D341Med (cell line): ENCODE results near the gene WNT9A.

ENCODE experiments used
- DNase-seq: peaks from one replicate; pipeline ENCODE4 v3.0.0; 2012; ENCODE audit warnings: low spot score

Gene WNT9A

DNA sequence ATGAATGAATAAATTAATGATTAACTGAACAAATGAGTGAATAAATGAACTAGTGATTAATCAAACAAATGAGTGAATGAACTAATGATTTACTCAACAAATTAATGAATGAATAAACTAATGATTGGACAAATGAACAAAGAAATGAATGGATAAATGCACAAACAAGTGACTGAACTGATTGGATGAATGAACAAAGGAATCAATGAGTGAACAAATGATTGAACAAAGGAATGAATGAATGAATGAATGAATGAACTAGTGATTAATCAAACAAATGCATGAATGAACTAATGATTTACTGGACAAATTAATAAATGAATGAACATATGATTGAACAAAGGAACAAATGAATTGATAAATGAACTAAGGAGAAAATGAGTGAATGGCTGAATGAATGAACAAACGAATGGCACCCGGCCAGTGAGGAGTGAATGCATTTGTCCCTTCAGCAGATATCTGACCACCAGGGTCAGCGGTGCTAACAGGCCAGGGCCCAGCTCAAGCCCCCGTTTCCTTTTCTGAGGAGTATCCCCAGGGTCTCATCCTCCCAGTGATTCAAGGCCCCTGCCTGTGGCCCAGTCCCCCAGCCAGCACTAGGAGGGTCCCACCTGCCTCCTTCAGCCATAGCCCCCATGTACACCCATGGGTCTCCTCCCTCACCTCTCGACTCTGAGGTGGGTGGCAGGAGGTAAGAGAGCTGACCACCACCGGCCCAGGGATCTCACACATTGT, 49.9 kb downstream of the WNT9A start:
- DNase-seq = no peak

DNA sequence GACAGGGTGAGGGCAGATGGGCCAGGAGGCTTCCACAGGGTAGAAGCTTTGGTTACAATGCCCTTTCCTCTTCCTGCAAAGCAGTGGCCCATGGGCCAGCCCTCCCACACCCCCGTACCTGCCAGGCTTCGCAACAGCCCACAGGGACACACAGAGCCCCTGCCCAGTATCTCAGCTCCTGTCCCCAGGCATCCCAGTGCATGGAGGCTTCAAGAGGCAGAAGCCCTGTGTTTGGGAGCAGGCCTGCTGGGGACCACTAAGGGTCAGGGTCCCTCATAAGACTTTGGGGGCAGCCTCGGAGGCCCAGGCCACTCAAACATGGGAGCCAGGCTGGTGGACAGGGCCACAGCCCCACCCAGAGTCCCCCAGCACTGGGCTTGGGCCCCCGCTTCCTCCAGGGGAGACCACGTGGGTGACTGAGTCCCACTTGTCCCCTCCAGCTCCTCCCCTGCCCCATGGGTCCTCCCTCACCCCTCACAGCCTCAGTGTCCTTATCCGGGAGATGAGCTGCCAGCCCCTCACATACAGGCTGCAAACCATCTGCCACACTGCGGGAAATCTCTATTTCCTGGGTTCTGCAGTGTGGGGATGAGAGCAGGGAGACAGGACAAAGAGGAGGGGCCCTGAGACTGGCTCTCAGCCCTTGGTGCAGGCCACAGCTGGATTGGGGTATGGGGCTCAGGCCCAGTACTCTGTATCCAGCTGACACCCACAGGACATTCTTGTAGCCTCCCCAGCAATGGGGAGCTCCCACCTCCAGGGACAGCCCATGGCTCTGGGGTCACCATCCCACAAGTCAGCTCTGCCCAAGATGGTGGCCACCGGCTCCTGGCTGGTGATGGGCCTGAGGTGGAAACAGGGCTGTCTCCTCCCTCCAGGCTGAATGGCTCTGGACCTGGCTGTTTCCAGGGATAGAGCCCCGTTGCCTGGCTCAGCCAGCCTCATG, 50.7 kb downstream of the WNT9A start:
- DNase-seq = no peak

DNA sequence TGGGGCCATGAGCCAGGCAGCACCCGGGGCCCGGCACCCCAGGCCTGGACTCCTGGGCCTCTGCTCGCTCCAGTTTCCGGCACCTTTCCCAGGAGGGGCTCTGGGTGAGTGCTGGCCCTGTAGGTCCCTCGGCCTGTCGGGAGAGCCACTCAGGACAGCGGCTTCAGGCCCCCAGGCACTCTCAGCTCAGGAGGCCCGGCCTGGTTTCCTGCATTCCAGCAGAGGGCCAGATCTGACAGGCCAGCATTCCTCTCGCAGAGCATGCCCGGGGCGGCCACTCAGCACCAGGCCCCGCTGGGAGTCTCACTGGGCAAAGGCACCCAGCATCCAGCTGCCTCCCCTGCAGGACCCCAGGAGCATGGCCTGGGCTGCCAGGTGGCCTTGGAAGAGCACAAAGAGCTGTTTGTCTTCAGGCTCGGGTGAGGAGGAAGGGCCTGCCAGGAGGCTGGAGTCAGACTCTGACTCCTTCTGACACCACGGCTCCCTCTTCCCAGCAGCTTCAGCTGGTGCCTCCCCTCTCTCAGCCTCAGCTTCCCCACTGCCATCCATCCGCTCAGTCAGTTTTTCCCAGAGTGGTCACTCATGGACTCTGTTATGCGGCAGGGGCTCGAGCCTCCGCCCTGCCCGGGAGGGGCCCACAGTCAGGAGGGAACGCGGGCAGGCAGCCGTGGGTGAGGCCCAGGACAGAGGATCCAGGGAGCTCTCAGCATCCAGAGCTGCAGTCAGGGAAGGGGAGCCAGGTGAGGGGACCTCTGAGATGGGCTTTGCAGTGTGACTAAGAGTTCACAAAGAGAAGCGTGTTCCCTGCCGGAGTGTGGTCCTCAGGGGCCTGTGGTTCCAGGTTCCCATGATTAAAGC, 51.7 kb downstream of the WNT9A start:
- no peak for DNase-seq

DNA sequence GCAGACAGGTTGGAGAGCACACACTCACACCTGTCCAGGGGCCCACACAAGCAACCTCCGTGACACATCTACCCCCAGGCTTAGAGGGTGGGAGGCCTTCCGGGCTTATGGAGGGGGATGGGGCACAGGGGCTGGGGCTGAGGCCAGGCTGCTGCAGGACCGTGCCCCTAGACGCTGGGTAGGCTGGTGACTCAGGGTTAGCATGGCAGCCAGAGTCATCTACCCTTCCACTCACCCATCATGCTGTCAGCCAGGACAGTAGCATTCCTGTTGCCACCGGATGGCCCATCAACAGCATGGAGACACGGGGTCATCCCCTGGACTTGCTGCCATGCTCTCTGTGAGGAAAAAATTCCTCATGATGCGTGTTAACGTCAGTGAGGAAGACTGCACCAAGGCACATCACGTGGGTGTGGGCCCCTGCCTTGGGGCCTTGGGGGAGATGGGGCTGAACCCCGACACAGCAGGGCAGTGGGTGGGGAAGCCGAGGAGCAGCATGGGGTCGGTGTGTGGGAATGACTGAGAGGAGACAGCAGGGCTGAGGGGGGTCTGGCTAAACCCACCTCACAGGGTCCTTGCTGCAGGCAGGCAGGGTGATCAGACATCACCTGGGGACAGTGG, 52.8 kb downstream of the WNT9A start:
- DNase-seq = no peak

DNA sequence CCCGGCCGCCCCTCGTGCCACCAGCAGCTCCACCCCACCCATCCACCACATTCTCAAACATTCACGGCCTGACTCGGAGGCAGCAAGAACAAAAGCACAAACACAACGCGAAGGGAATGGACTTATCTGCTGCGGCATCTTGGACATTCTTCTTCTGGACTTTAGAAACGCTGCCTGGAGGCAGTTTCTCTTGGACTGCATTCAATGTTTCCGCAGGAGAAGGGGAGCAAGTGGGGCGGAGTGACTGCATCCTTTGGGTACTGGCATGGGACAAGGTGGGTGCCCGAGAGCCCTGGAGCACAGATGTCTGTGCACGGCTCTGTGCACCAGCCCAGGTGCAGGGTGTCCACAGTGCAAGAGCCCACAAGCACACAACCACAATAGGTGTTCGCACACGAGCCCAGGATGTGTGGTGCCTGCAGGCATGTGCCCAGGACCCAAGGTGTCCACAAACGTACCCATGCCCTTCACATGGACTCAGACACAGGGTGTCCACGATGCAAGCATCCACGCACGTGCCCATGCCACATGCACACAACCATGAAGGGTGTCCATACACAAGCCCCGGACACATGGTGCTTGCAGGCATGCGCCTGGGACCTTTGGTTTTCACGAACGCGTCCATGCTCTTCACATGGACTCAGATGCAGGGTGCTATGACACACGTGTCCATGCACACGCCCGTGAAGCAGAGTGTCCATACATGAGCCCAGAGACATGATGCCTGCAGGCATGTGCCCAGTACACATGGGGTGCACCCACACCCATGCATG, 53.6 kb downstream of the WNT9A start:
- no peak for DNase-seq

DNA sequence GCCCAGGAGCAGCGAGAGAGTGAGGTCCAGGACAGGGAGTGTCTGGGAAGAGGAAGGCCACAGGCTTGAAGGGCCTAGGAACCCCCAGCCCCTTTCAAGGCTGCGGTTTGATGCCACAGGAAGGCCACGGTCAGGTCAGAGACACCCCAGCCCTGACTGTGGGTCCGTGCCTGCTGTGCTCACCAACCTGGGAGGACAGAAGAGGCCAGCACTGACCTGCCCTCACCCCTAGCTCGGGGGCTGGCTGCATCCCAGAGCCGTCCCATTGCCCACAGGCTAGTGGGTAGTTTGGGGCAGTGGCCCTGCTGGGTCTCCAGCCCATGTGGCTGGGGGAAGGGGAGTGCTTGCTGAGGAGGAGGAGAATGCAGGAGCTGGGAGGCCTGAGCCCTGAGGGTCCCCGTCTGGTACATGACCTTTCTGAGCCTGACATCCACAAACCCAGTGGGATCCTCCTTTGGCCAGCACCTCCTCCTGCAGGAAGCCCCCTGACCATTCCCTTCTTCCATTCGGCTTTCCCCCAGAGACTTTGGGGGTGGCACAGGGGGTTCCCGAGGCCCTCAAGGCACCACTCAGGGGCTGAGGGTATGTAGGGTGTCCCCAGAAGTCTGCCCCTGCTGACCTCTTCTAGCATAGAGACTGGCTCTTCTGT, 54.3 kb downstream of the WNT9A start:
- no peak for DNase-seq

DNA sequence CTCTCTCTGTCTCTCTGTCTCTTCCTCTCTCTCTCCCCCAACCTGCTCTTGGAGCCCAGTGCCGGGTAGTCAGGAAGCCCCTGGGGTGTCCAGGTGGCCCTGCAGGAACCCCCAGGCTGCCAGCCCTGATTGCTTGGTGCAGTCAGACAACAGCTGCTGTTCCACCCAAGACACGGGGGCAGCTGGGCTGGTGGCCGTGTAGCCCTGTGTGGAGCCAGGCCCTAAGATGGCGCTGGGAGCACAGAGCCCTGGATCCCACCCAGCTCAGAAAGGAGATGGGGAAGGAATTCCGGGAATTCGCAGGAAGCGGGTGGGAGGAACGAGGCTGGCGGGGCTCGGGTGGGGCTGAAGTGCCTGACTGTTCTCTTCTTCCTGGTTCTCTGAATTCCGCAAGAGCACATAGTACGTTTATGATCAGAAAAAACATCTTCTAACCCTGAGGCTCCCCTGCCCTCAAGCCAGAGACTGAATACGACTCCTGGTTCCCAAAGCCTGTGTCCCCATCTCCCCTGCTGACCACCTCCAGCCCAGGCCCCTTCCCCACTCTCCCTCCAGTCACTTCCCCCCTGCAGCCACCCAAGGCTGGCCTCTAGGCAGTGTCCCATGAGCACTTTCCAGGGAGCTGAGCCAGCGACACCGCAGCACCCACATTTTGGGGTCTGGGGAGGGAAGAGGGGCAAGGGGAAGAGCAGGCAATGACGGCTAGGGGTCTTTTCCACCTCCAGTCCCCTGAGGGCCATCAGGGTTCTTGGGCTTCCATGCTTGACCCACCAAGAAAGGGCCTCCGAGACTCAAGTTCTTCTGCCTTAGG, 55.0 kb downstream of the WNT9A start:
- DNase-seq = peak; percentile 38

DNA sequence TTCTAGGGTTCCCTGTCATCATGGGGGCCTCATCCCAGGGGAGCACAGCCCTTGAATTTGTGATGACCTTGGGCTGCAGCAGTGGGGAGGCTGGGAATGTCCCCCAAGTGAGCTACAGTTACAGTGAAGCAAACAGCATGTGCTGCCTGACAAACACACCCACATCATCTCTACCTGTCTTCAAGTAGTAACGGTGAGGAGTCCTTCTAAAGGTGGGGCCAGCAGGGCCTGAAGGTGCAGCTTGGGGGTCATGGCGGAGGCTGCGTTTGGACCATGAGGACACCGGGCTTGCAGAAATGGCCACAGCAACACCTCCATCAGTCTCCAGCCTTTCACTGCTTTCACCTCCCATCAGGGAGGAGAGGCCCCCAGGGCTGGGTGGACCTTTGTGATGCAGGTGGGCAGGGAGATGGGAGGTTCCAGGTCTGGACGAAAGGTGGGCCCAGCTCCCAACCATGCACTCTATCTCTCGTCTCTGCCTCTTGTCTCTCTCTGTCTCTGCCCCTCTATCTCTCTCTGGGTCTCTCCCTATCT, 55.7 kb downstream of the WNT9A start:
- peak; percentile 32 for DNase-seq

DNA sequence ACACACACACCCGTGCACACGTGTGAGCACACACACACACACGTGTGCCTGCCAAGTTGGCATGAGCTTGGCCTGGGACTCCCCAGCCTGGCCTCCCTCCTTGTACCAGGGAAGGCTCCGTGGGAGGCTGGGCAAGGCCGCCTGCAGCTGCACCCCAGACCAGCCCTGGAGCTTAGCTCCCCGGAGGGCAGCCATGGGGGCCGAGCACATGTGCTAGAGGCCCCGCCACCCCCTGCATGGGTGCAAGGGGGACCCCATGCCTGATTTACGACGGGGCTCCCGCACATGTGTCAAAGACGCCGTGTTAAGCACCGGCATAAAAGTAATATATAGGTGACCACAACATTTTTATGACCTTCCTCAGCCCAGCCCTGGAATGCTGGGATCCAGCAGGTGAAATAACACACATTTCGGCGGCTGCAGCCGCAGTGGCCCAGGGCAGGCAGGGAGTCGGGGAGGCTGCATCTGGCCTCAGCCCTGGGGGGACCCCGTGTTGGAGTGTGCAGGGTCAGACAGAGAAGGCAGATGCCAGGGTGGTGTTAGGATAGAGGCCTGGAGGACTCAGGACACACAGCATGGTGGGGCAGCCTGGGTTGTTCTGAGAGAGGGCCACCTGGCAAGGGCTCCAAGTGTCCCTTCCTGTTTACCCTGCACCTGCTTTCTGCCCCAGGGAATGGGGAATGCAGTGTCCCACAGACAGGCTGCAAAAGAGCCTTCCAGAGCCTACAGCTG, 56.3 kb downstream of the WNT9A start:
- DNase-seq = peak; percentile 27

DNA sequence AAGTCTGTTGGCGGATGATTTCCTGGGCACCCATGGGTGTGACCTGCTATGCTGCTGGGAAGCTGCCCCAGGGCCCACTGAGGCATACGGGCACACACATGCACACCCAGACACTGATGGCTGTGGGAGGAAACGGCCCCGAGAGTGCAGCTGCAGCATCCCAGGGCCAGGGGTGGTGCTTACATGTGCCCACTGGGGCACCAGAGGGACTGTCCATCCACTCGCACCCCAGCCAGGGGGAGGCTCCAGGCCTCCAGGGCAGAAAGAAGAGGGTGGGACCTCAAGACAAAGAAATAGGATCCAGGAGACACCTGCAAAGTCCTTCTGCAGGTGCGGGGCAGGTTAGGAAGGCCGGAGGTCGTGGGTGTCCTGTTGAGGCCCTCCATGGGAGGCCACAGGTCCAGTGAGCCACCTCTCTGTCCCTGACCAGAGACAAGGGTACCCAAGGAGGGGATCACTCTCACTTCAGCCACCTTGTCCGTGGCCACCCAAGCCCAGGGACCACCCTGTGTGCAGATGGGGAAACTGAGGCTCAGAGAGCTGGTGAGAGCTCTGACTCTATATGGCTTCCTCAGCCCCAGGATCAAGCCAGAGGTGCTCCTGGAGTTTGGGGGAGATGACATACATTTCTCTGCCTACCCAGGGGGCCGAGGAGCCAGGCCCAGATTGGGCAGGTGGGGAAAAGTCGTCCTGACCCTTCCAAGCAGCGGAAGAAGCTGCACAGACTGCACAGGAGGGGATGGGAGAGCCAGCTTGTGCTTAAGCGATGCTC, 57.1 kb downstream of the WNT9A start:
- DNase-seq = peak; percentile 30

DNA sequence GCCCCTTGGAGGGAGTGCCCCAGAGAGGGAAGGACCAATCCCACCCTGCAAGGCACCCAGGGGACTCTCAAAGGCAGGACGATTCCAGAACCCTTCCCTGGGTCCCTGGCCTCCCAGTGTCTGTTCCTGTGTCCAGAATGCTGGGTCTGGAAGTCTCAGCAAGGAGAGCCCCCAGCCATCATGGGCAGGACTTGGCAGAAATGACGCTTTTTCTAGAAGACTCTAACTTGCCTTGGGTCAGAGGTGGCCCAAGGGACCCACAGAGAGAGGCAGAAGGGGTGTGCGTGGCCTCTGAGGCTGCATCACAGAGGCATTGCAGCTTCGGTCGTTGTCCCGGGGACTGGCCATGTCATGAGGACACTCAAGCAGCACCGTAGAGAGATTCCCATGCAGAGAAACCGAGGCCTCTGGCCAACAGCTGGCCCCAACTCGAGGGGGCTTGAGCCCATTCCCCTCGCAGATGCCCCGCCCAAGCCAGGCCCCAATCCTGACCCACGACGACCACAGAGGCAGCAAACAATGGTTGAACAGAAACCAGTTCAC, 57.8 kb downstream of the WNT9A start:
- DNase-seq = no peak

DNA sequence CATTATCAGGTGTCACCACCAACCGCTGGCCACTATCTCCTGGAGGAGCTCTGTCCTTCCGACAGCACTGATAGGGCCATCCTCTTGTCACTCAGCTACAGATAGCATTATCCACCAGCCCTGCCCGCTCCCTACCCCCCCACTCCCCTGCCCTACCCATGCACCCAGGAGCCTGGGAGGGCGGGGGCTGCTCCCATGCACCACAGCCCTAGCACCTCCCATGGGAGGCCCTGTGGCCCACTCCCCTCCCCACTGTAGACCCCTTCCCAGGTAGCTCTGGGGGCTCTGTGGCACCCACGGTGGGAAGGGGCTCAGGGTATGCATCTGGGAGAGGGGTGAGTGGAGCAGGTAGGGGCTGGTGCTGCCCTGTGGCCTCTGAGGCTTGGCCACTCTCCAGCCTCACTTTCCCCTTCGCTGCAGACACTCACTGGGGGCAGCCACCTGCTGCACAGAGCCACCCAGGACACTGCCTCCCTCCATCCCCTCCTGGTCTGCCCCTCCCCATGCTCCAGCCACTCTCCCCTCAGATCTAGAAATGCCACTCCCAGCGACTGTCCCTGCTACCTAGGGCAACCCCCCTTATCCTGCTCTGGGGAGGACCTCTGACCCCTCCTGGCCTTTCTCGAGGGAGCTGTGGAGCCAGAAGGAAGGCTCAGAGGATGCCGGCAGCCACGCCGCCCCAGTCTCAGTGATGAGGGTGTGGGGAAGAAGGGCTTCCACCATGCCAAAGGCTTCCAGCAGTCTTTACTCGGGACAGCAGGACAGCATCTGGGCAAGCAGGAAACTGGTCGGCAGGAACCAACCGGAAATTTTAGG, 58.5 kb downstream of the WNT9A start:
- peak; percentile 36 for DNase-seq

DNA sequence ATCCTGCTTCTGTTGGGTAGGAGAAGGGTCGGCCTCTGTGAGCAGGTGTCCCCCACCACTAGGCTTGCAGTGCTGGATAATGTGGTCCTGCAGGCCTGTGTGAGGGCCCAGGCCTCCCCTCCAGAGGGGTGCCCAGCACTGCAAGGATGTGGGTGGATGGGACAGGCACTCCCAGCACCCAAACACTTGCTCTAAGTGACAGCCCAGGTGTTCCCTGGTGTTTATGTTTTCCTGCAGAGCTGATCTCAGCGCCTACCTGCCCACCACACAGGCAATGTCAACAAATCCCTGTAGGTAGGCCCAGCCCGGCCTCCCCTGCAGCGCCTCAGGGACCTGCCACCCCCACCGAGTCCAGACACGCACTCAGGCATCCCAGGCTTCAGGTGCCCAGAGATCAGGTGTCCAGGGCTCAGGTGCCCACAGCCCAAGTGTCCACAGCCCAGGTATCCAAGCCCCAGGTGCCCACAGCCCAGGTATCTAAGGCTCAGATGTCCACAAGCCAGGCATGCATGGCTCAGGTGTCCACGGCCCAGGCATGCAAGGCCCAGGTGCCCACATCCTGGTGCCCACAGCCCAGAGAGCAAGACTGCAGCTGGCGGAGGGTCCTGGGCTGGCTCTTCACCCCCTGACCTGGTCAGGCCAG, 59.2 kb downstream of the WNT9A start:
- peak; percentile 30 for DNase-seq

DNA sequence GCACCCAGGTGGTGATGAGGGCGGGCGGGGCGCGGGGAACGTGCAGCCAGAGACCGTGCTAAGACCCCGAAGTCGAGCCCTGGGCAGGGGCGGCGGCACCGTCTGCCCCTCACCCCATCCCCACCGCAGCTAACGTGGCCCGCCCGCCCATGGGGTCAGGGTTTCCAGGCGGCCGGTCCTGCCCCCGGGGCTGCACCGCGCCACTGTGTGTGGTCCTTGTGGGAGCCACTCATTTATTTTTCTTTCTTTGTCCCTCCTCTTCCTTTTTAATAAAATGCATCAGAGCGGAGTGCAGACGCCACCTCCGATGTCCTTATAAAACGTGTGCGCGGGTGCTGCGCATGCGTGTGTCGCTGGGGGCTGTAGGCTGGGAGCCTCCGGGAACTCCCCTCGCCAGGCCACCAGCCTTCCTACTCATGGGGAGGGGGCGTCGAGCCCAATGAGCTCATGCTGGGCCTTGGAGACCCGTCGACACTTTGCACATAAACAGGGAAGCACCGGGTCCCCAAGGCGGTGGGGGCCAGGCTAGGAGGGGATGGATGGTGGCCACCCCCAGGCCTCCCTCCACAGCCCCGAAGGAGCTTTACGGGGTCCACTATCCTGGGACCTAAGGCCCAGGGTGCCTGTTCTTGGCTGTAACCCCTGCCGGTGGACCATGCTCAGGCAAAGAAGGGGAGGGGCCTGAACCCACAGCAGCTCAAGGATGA, 59.9 kb downstream of the WNT9A start:
- no peak for DNase-seq

DNA sequence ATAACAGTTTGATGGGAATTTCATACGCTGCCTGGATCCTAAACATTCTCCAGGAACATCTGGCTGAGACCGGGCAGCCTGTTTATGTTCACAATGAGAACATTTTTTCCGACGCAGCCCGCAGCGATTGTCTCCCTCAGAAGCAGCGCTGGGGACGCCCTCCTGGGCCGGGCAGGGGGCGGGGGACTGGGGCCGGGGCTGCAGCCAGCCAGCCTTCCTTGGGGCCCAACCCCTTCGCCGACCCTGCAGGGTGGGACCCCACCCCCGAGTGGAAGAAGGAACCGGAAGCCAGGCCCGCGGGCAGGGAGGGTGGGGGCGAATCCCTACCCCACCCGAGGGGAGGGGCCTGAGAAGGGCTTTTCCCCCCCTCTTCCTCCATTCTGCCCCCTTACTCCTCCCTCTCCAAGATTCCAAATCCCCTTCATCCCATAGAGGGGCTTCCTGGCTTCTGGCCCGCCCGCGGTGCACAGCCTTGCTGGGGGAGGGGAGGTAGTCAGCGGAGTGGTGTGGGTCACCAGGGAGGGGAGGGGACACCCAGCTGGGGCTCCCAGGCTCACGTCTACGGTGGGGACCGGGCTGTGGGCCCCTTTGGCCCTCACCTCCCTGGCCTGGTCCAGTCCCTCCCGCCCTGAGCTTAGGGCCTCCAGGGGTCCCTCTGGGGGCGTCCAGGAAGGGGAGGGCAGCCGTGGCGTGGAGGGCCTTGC, 60.6 kb downstream of the WNT9A start:
- peak; percentile 41 for DNase-seq
